Measurements from ENCODE around the gene MEGF9. TPM values are rescaled to one million over a fixed set of nuclear protein-coding genes. Genes with fewer than 3 reads are reported as not detected.
A peak's percentile ranks its signal among the peaks of the same experiment; 100 is the strongest.

Gene MEGF9
- total and polyA plus RNA-seq, 2 of the 13 experiments (the other 11 are each of a cell fraction or from before 2014, with no cell fraction given) = 3.1 to 3.3 TPM

DNA sequence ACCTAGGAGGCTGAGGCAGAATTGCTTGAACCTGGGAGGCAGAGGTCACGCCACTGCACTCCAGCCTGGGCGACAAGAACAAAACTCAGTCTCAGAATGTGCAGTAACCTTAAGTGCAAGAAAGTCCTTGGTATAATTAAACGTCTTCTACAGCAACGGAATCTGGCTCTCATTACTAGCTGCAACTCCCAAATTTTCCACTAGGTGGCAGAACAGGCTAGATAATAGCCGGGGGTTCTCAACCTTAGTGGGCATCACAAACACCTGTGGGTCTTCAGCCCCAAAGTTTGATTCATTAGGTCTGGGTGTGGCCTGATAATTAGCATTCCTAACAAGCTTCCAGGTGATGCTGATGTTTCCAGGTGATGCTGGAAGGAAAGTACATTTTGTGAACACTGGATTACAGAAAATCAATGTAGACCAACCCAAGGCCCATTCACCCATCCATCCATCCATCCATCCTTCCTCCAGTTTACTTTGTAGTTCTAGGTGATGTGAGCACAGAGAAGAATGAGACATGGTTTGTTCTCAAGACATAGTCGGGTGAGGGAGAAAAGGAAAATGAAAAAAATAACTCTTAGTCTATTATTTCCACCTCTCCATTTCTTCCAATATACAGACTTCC lies 41.7 kb upstream of the MEGF9 start (continued):
- TF ChIP-seq, protein P1, sequence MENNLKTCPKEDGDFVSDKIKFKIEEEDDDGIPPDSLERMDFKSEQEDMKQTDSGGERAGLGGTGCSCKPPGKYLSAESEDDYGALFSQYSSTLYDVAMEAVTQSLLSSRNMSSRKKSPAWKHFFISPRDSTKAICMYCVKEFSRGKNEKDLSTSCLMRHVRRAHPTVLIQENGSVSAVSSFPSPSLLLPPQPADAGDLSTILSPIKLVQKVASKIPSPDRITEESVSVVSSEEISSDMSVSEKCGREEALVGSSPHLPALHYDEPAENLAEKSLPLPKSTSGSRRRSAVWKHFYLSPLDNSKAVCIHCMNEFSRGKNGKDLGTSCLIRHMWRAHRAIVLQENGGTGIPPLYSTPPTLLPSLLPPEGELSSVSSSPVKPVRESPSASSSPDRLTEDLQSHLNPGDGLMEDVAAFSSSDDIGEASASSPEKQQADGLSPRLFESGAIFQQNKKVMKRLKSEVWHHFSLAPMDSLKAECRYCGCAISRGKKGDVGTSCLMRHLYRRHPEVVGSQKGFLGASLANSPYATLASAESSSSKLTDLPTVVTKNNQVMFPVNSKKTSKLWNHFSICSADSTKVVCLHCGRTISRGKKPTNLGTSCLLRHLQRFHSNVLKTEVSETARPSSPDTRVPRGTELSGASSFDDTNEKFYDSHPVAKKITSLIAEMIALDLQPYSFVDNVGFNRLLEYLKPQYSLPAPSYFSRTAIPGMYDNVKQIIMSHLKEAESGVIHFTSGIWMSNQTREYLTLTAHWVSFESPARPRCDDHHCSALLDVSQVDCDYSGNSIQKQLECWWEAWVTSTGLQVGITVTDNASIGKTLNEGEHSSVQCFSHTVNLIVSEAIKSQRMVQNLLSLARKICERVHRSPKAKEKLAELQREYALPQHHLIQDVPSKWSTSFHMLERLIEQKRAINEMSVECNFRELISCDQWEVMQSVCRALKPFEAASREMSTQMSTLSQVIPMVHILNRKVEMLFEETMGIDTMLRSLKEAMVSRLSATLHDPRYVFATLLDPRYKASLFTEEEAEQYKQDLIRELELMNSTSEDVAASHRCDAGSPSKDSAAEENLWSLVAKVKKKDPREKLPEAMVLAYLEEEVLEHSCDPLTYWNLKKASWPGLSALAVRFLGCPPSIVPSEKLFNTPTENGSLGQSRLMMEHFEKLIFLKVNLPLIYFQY (CRISPR knock-in tag; IDR thresholded peaks at IDR 0.05; ENCODE audit: borderline replicate concordance) = no peak
- no peak for TF ChIP-seq ZNF878 (CRISPR knock-in tag; IDR thresholded peaks at IDR 0.05)
- no peak for TF ChIP-seq MYC (CRISPR knock-in tag; IDR thresholded peaks at IDR 0.05; ENCODE audit: borderline replicate concordance)
- TF ChIP-seq, protein P2, sequence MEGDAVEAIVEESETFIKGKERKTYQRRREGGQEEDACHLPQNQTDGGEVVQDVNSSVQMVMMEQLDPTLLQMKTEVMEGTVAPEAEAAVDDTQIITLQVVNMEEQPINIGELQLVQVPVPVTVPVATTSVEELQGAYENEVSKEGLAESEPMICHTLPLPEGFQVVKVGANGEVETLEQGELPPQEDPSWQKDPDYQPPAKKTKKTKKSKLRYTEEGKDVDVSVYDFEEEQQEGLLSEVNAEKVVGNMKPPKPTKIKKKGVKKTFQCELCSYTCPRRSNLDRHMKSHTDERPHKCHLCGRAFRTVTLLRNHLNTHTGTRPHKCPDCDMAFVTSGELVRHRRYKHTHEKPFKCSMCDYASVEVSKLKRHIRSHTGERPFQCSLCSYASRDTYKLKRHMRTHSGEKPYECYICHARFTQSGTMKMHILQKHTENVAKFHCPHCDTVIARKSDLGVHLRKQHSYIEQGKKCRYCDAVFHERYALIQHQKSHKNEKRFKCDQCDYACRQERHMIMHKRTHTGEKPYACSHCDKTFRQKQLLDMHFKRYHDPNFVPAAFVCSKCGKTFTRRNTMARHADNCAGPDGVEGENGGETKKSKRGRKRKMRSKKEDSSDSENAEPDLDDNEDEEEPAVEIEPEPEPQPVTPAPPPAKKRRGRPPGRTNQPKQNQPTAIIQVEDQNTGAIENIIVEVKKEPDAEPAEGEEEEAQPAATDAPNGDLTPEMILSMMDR (CRISPR knock-in tag; IDR thresholded peaks at IDR 0.05) = peak; percentile 90
- no peak for TF ChIP-seq SKI (IDR thresholded peaks at IDR 0.05; ENCODE audit: partially characterized antibody)
- no peak for TF ChIP-seq CBFB (CRISPR knock-in tag; IDR thresholded peaks at IDR 0.05)
- TF ChIP-seq, protein P3, sequence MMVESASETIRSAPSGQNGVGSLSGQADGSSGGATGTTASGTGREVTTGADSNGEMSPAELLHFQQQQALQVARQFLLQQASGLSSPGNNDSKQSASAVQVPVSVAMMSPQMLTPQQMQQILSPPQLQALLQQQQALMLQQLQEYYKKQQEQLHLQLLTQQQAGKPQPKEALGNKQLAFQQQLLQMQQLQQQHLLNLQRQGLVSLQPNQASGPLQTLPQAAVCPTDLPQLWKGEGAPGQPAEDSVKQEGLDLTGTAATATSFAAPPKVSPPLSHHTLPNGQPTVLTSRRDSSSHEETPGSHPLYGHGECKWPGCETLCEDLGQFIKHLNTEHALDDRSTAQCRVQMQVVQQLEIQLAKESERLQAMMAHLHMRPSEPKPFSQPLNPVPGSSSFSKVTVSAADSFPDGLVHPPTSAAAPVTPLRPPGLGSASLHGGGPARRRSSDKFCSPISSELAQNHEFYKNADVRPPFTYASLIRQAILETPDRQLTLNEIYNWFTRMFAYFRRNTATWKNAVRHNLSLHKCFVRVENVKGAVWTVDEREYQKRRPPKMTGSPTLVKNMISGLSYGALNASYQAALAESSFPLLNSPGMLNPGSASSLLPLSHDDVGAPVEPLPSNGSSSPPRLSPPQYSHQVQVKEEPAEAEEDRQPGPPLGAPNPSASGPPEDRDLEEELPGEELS (CRISPR knock-in tag; IDR thresholded peaks at IDR 0.05) = no peak
- no peak for TF ChIP-seq ZNF891 (CRISPR knock-in tag; IDR thresholded peaks at IDR 0.05)
- no peak for TF ChIP-seq TCF7L2 (IDR thresholded peaks at IDR 0.05; ENCODE audit: low read depth, low read length)
- no peak for TF ChIP-seq ZNF839 (CRISPR knock-in tag; IDR thresholded peaks at IDR 0.05; ENCODE audit: borderline replicate concordance)
- no peak for TF ChIP-seq NFYC (CRISPR knock-in tag; IDR thresholded peaks at IDR 0.05)
- no peak for TF ChIP-seq TSC22D2 (CRISPR knock-in tag; IDR thresholded peaks at IDR 0.05; ENCODE audit: borderline replicate concordance)
- no peak for TF ChIP-seq GABPA (IDR thresholded peaks at IDR 0.05; ENCODE audit: low read depth, low read length)
- TF ChIP-seq GABPA (CRISPR knock-in tag; IDR thresholded peaks at IDR 0.05; ENCODE audit: low read depth) = 0 out of 2 replicates have a peak, but pooled peaks have one; percentile 17
- no peak for TF ChIP-seq SALL1 (CRISPR knock-in tag; IDR thresholded peaks at IDR 0.05)
